HepG2 (cell line): ENCODE results near the gene FBXW4. TPM values are rescaled to one million over a fixed set of nuclear protein-coding genes. Genes with fewer than 3 reads are reported as not detected.

Source experiments
- ATAC-seq: fragments of 200-7000 bp; cut with Tn5 transposase; 3 replicates; pipeline ENCODE4 v1.9.1; 2020; ENCODE audit warnings: mild to moderate bottlenecking, moderate library complexity
- BruUV-seq: library from RNA; stranded (reverse); fragments of 400-500 nt; replicated peaks from 2 replicates; lab custom pipeline; 2021; lab: Mats Ljungman, UMichigan
- CTCF ChIA-PET: fragments of 300-600 bp; formaldehyde crosslinking; extraction: SDS; loops from one replicate; lab custom pipeline; 2021; ENCODE audit warnings: low total read pairs, inconsistent platforms, low intra/inter-chr PET ratio; lab: Yijun Ruan, JAX
- POLR2A ChIA-PET: fragments of 350-600 bp; sonication (Branson Sonifier 250); formaldehyde crosslinking; loops from one replicate; lab custom pipeline; 2020; ENCODE audit warnings: antibody characterized with exemption, inconsistent platforms; lab: Yijun Ruan, JAX
- DNase-seq: peaks from one replicate; pipeline ENCODE4 v3.0.0-alpha.2; 2015; ENCODE audit warnings: low spot score
- FAIRE-seq: peaks from 3 replicates; lab custom pipeline; 2011; peaks lifted over from hg19 to GRCh38; lab: Jason Lieb, UNC
- H2AFZ ChIP-seq: one replicate; pipeline ENCODE4 v1.6.1; 2011; ENCODE audit warnings: low read length, inconsistent platforms
- H3K27ac ChIP-seq: fragments of 300-600 bp; 3 replicates; pipeline ENCODE4 v1.8.0; 2011; ENCODE audit warnings: mixed run types, mild to moderate bottlenecking, mixed read lengths, low read length, inconsistent platforms; ENCODE audit not compliant: insufficient read depth; ENCODE audit errors: extremely low read length
- H3K27me3 ChIP-seq, 2 experiments: fragments of 200-600 bp in 1 of 2; 2 replicates in 1 of 2; 3 replicates in 1 of 2; pipeline versions ENCODE4 v1.6.0 to v1.8.0; 2011; ENCODE audit warnings: low read length in 2 of 2, mild to moderate bottlenecking in 2 of 2, moderate library complexity in 2 of 2, inconsistent platforms in 1 of 2; ENCODE audit not compliant: insufficient read depth in 2 of 2, control insufficient read depth in 1 of 2
- H3K36me3 ChIP-seq, 2 experiments: fragments of 200-600 bp in 1 of 2; replicated peaks in 1 of 2; 2 replicates in 1 of 2; 3 replicates in 1 of 2; pipeline versions ENCODE4 v1.5.1 to v1.8.0; 2011; ENCODE audit warnings: low read length in 2 of 2, inconsistent platforms in 1 of 2; ENCODE audit not compliant: insufficient read depth in 2 of 2, control insufficient read depth in 1 of 2
- H3K4me1 ChIP-seq: 2 replicates; pipeline ENCODE4 v1.5.1; 2012; ENCODE audit warnings: low read length, inconsistent platforms; ENCODE audit not compliant: insufficient read depth
- H3K4me2 ChIP-seq: 2 replicates; pipeline ENCODE4 v1.6.0; 2011; ENCODE audit warnings: low read depth, low read length, inconsistent platforms
- H3K4me3 ChIP-seq, 3 experiments: fragments of 200-600 bp in 1 of 3; sonication (generic), shearing (Covaris generic) in 1 of 3; replicated peaks in 1 of 3; 2 replicates each; pipeline ENCODE4 v1.5.1; 2011 to 2016; ENCODE audit warnings: low read length in 3 of 3, inconsistent platforms in 2 of 3, low read depth in 2 of 3, mild to moderate bottlenecking in 2 of 3, control low read depth in 1 of 3, mixed read lengths in 1 of 3; ENCODE audit not compliant: insufficient read depth in 1 of 3
- H3K79me2 ChIP-seq: one replicate; pipeline ENCODE4 v1.6.1; 2011; ENCODE audit warnings: low read length, inconsistent platforms; ENCODE audit not compliant: insufficient read depth
- H3K9ac ChIP-seq: 2 replicates; pipeline ENCODE4 v1.6.0; 2011; ENCODE audit warnings: mild to moderate bottlenecking, low read depth, low read length, inconsistent platforms; ENCODE audit not compliant: insufficient read depth
- H3K9me3 ChIP-seq: 2 replicates; pipeline ENCODE4 v1.5.1; 2012; ENCODE audit warnings: mild to moderate bottlenecking, low read length
- H4K20me1 ChIP-seq: 2 replicates; pipeline ENCODE4 v1.6.0; 2011; ENCODE audit warnings: inconsistent platforms, mild to moderate bottlenecking, low read length, moderate library complexity; ENCODE audit not compliant: insufficient read depth
- BCL6 ChIP-seq: IDR thresholded peaks from 2 replicates; pipeline ENCODE4 v1.6.1; 2016; ENCODE audit warnings: missing genetic modification reagents, missing compliant biosample characterization
- DDIT3 ChIP-seq: sonication (generic); formaldehyde crosslinking; IDR thresholded peaks from 2 replicates; pipeline ENCODE4 v1.4.0; 2020; ENCODE audit warnings: mild to moderate bottlenecking, missing genetic modification reagents
- E2F2 ChIP-seq: sonication (generic); formaldehyde crosslinking; IDR thresholded peaks from 2 replicates; pipeline ENCODE4 v1.4.0; 2020; ENCODE audit warnings: missing genetic modification reagents, borderline replicate concordance
- MTF1 ChIP-seq: sonication (generic); formaldehyde crosslinking; IDR thresholded peaks from 2 replicates; pipeline ENCODE4 v1.5.0; 2020; ENCODE audit warnings: missing genetic modification reagents
- MZF1 ChIP-seq: sonication (generic); formaldehyde crosslinking; IDR thresholded peaks from 2 replicates; pipeline ENCODE4 v1.8.1; 2023; ENCODE audit warnings: mild to moderate bottlenecking, missing genetic modification reagents, borderline replicate concordance
- SALL2 ChIP-seq: sonication (generic); formaldehyde crosslinking; IDR thresholded peaks from 2 replicates; pipeline ENCODE4 v1.8.1; 2023; ENCODE audit warnings: mild to moderate bottlenecking, missing genetic modification reagents, inconsistent platforms
- SNAPC5 ChIP-seq: sonication (generic); formaldehyde crosslinking; IDR thresholded peaks from 2 replicates; pipeline ENCODE4 v1.8.1; 2023; ENCODE audit warnings: mild to moderate bottlenecking, missing genetic modification reagents, borderline replicate concordance
- THAP8 ChIP-seq: sonication (generic); formaldehyde crosslinking; IDR thresholded peaks from 2 replicates; pipeline ENCODE4 v1.5.1; 2020; ENCODE audit warnings: missing genetic modification reagents, mild to moderate bottlenecking, borderline replicate concordance
- ZNF121 ChIP-seq: sonication (generic); formaldehyde crosslinking; IDR thresholded peaks from 2 replicates; pipeline ENCODE4 v1.5.0; 2020; ENCODE audit warnings: mild to moderate bottlenecking, missing genetic modification reagents
- ZNF224 ChIP-seq: sonication (generic); formaldehyde crosslinking; IDR thresholded peaks from 2 replicates; pipeline ENCODE4 v1.5.0; 2020; ENCODE audit warnings: mild to moderate bottlenecking, missing genetic modification reagents
- ZNF563 ChIP-seq: sonication (generic); formaldehyde crosslinking; IDR thresholded peaks from 2 replicates; pipeline ENCODE4 v1.8.0; 2022; ENCODE audit warnings: mild to moderate bottlenecking, moderate library complexity, missing genetic modification reagents
- ZNF747 ChIP-seq: sonication (generic); formaldehyde crosslinking; IDR thresholded peaks from 2 replicates; pipeline ENCODE4 v1.8.1; 2023; ENCODE audit warnings: missing genetic modification reagents, mild to moderate bottlenecking, borderline replicate concordance
- ZSCAN12 ChIP-seq: sonication (generic); formaldehyde crosslinking; IDR thresholded peaks from 2 replicates; pipeline ENCODE4 v1.9.0; 2021; ENCODE audit warnings: mild to moderate bottlenecking, missing genetic modification reagents
- WGBS: methylation state at CpG from one replicate; pipeline ENCODE4 v1.1.6; 2017; ENCODE audit warnings: low lambda C conversion rate; 5-methylcytosine and 5-hydroxymethylcytosine counted together
- in situ Hi-C: cut with HindIII; loops from 2 replicates; pipeline ENCODE4 v1.10.0; 2017; ENCODE audit warnings: low pct_unique_long_range_greater_than_20kb; ENCODE audit not compliant: extremely low pct_ligation_motif_present
- intact Hi-C: fragments of 100-400 bp; cut with micrococcal nuclease; formaldehyde crosslinking; loops from one replicate; pipeline ENCODE4 v1.10.0; 2022; ENCODE audit not compliant: unreplicated experiment
- polyA plus RNA-seq, 8 experiments: library from polyadenylated mRNA; depleted of rRNA in 3 of 8; stranded (reverse) in 7 of 8; unstranded in 1 of 8; fragments of >200 nt; fragmentation: Illumina TruSeq in 4 of 8; extraction: Trizol in 4 of 8; gene quantifications; 2 replicates each; pipeline versions ENCODE4 v1.2.1 to v1.2.3, GENCODE V29; 2011 to 2016; ENCODE audit warnings: low read depth in 4 of 8, missing spikeins in 1 of 8, mixed read lengths in 1 of 8; ENCODE audit not compliant: insufficient read depth in 1 of 8
- total RNA-seq, 5 experiments: library from RNA; depleted of rRNA; stranded (reverse); fragments of >200 nt; fragmentation: Illumina TruSeq; extraction: Trizol; gene quantifications; 2 replicates each; pipeline ENCODE4 v1.2.3, GENCODE V29; 2016; ENCODE audit warnings: low read depth in 1 of 5
- TF ChIP-seq, protein P1 (sequence below): sonication (generic); formaldehyde crosslinking; IDR thresholded peaks from 2 replicates; pipeline ENCODE4 v1.4.0; 2020; ENCODE audit warnings: mild to moderate bottlenecking, missing genetic modification reagents

Gene FBXW4
- total and polyA plus RNA-seq, 2 of the 13 experiments (the other 11 are each of a cell fraction or from before 2014, with no cell fraction given) = 23.5 to 33.7 TPM

DNA sequence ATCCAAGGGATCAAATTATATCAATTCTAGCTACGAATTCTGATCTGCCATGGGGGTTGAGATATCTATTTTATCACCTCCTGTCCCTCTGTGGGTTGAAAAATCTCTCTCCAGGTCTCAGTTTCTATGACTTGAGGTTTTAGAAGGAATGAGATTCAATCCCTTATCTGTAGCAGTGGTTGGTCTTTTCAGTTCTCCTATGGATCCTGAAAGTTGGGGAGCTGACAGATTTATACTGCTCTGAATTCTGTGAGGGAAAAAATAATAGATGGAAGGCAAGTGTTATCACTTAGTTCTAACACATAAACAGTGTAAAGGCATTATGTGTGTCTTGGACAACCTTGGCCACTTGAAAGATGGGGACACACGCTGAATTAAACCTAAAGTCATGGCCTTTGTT lies 15.8 kb upstream of the FBXW4 start:
- intact Hi-C loops (loop anchor here (1.0 kb wide), 1 partner anchor 108 kb away; no protein-coding TSS in a partner anchor), in situ Hi-C loops (no loop called here)
- Histone ChIP-seq H3K4me3 (no peak overlapping the region), H3K9me3 (no peaks in the 10 kb centered on the region), H2AFZ (no peak overlapping the region), H3K4me1 (no peaks in the 10 kb centered on the region), H4K20me1 (no peaks in the 10 kb centered on the region), H3K36me3 (no peaks in the 10 kb centered on the region), H3K27me3 (peaks cover 2 to 3% of the 10 kb centered on the region in 2 experiments; a peak in 3 of 5 replicates), H3K27ac (no peak overlapping the region), H3K9ac (no peak overlapping the region), H3K4me2 (no peak overlapping the region), H3K79me2 (no peaks in the 10 kb centered on the region)
- ATAC-seq (no peak), FAIRE-seq (no peak), DNase-seq (no peak)
- BruUV-seq = no TSS peak
- 35% methylated on average over 2 of the region's 2 CpGs for whole genome bisulfite sequencing
- ChIA-PET POLR2A (no interaction called here), CTCF (no interaction called here)
- TF ChIP-seq BCL6 (CRISPR knock-in tag) (no peak), E2F2 (CRISPR knock-in tag) (no peak), ZSCAN12 (CRISPR knock-in tag) (no peak), ZNF121 (CRISPR knock-in tag) (no peak), ZNF224 (CRISPR knock-in tag) (no peak), SALL2 (CRISPR knock-in tag) (no peak), MZF1 (CRISPR knock-in tag) (no peak), DDIT3 (no peak), ZNF747 (CRISPR knock-in tag) (no peak), THAP8 (CRISPR knock-in tag) (no peak), MTF1 (CRISPR knock-in tag) (no peak), ZNF563 (no peak), SNAPC5 (CRISPR knock-in tag) (no peak)
- TF ChIP-seq, protein P1, sequence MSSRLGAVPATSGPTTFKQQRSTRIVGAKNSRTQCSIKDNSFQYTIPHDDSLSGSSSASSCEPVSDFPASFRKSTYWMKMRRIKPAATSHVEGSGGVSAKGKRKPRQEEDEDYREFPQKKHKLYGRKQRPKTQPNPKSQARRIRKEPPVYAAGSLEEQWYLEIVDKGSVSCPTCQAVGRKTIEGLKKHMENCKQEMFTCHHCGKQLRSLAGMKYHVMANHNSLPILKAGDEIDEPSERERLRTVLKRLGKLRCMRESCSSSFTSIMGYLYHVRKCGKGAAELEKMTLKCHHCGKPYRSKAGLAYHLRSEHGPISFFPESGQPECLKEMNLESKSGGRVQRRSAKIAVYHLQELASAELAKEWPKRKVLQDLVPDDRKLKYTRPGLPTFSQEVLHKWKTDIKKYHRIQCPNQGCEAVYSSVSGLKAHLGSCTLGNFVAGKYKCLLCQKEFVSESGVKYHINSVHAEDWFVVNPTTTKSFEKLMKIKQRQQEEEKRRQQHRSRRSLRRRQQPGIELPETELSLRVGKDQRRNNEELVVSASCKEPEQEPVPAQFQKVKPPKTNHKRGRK (CRISPR knock-in tag) = no peak
